WTC11 (cell line): ENCODE results near the gene MYOF.

Experiments used
- CREB1 ChIP-seq: sonication (generic); formaldehyde crosslinking; IDR thresholded peaks from 2 replicates; pipeline ENCODE4 v1.8.0; 2023; ENCODE audit warnings: mild to moderate bottlenecking, missing genetic modification reagents
- KAT7 ChIP-seq: sonication (generic); formaldehyde crosslinking; IDR thresholded peaks from 2 replicates; pipeline ENCODE4 v1.8.1; 2023; ENCODE audit warnings: missing genetic modification reagents, mild to moderate bottlenecking, borderline replicate concordance
- NR2C2 ChIP-seq: sonication (generic); formaldehyde crosslinking; IDR thresholded peaks from 2 replicates; pipeline ENCODE4 v1.8.0; 2022; ENCODE audit warnings: mild to moderate bottlenecking, missing genetic modification reagents
- SMAD3 ChIP-seq: sonication (generic); formaldehyde crosslinking; IDR thresholded peaks from 2 replicates; pipeline ENCODE4 v1.8.0; 2022; ENCODE audit warnings: missing genetic modification reagents, mild to moderate bottlenecking, borderline replicate concordance
- SOX15 ChIP-seq: fragments of 250-450 bp; sonication (Bioruptor Pico); IDR thresholded peaks from 2 replicates; pipeline ENCODE4 v1.9.0; 2021; ENCODE audit warnings: mild to moderate bottlenecking
- TF ChIP-seq, protein P1 (sequence below): fragments of 200-600 bp; IDR thresholded peaks from 2 replicates; pipeline ENCODE4 v1.8.0; 2022; ENCODE audit warnings: antibody characterized with exemption

DNA sequence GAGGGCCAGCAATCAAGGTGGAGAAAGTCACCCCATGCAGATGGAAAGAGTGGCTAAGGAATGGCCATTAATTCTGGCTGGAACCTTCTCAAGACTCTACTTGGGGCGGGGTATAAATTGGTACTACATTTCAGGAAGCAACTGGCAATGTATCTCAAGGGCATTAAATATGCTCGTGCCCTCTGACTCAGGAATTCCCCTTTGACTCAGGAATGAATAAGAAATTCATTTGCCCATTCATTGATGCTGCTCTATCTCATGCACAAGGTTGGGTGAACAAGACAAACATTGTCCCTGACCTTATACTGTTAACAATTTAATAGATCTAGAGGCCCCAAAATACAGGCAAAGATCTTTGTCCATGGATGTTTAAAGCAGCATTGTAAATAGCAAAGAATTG is 188.1 kb downstream of the MYOF start:
- TF ChIP-seq NR2C2 (CRISPR knock-in tag) (no peak), CREB1 (CRISPR knock-in tag) (no peak), KAT7 (CRISPR knock-in tag) (no peak), SMAD3 (CRISPR knock-in tag) (no peak), SOX15 (CRISPR knock-in tag) (no peak)
- TF ChIP-seq, protein P1, sequence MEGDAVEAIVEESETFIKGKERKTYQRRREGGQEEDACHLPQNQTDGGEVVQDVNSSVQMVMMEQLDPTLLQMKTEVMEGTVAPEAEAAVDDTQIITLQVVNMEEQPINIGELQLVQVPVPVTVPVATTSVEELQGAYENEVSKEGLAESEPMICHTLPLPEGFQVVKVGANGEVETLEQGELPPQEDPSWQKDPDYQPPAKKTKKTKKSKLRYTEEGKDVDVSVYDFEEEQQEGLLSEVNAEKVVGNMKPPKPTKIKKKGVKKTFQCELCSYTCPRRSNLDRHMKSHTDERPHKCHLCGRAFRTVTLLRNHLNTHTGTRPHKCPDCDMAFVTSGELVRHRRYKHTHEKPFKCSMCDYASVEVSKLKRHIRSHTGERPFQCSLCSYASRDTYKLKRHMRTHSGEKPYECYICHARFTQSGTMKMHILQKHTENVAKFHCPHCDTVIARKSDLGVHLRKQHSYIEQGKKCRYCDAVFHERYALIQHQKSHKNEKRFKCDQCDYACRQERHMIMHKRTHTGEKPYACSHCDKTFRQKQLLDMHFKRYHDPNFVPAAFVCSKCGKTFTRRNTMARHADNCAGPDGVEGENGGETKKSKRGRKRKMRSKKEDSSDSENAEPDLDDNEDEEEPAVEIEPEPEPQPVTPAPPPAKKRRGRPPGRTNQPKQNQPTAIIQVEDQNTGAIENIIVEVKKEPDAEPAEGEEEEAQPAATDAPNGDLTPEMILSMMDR = no peak
